GM19328 (cell line): ENCODE results near the gene OXNAD1.

ENCODE experiments used
- ATAC-seq: cut with Tn5 transposase; IDR thresholded peaks from one replicate; pipeline ENCODE4 v1.9.1; 2021; ENCODE audit warnings: mild to moderate bottlenecking, moderate library complexity; ENCODE audit not compliant: unreplicated experiment

The OXNAD1 gene

DNA sequence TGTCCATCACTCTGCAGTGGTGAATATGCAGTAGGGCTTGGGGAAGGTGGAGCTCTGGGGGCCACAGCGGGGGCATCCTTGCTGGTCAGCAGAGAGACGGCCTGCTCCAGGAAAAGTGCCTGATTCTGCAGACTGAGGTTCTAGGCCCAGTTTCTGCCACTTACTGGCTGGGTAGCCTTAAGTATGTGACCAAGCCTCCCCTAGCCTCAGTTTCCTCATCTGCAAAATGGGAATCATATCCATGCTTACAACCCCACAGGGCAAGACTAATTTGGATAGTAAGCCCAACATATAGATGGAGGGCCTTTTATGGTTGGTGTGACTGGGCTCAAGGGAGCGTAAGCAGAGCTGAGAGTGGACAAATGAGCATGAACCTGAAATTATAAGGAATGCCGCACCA, 60.8 kb downstream of the OXNAD1 start:
- ATAC-seq, result no peak

DNA sequence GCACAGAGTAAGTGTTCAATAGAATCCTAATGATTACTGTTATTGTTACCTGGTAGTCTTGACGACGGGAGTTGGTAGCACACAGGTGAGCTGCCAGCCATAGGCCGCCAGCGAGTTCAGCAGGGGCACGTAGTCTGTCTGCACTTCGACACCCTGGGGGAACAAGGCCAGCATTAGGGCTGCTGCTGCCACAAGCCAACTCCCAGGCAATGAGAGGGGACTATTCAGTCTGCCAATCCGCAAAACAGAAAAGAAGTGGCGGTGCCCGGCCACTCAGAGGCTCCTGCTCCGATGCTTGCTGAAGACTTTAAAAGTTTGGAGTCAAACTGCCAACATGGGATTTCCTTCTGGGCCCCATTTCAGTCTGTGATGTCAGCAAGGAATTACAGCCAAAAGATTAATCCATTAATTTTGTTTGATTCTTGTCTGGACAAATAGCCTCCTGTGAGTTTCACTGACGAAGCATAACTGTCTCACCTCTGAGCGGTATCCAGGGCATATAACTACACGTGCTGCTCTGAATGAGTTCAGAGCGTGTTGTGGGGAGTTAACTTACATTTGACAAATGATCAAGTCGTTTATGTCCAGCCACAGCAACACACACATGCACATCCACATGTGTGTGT, 61.8 kb downstream of the OXNAD1 start:
- ATAC-seq, result no peak

- ATAC-seq, result no peak
Measured at GRCh38 chr3:16328124-16328523, 63.1 kb downstream of the OXNAD1 start.

DNA sequence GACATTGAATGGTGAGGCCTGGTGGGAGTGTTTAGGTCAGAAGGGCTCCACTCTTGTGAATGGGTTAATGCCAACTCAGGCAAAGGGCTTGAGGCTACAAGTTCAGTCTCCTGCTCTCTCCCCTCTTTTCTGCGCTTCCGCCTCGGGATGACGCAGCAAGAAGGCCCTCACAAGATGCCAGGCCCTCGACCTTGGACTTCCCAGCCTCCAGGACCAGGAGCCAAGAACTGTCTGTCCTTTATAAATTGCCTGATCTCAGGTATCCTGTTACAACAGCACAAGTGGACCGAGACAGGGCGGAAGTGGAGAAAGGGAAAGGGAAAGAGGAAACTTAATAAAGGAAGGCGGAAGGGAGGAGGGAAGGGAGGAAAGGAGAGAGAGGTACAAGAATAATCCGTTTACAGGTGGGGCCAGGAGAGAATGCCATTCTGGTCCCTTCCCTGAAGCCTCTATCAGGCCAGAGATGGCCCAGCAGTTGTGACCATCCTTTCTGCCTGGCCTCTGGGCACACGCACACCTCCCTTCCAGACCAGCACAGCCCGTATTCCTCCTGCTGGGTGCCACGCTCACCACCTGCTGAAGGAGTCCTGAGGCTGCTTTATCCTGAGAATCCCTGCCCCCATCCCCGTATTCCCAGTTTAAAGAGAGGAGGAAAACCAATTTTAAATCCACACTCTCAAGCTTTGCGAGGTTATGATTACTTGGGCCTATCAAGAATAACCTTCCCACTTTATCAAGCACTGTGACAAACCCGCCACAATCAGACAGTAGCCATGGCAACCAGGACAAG, 64.2 kb downstream of the OXNAD1 start:
- ATAC-seq, result no peak

DNA sequence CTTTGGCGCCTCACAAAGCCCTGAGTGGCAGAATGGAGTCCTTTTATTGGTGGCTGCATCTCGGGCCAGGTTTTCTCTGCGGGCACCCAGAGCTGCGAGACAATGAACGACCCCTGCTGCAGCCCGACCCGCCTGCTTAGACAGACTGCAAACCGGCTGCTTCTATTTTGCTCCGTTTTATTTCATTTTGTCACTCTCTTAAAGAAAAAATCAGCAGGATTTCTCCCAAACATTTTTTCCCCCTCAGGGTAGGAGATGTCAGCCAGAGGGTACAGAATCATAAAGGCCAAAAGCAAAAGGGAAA, 64.8 kb downstream of the OXNAD1 start:
- ATAC-seq, result no peak

DNA sequence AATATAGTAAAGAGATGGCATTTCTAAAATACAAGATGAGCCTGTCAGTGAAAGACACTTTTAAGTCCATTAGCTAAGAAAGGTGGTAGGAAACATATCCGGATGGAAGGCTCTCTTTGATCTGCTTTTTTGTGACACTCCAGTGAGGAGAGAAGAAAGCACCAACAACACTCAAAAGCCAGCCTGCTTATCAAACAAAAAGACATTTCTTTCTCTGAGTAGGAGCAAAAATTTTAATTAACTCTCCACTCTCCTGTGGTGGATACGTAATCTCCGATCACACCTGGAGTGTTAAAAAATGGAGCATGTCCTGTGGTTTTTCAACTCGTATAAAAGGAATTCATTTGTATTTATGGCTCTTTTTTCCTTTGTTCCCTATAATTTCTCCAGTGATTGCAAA, 65.3 kb downstream of the OXNAD1 start:
- ATAC-seq, result no peak

DNA sequence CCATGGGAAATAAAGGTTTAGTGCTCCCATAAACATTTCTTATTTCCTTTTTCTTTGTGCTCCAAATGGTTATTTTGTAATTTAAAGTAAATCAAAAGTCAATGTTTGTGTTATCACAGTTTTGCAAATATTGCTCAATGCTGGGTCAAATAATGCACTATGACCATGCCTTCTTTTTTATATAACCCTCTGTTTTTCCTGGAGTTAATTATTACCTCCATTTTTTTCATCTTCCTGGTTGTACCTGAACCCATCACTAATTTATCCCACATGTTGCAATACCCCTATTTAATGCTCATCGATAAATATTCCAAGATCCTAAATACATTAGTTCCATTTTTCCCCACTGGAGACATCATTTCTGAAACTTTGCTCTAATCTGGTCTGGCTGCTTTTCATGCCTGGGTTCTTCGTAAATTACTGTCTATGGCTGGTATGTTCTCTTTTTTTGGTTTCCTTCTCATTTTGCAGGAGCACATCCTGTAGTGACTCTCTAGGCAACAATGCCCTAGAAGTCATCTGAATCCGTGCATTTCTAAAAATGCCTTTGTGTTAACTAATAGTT, 66.4 kb downstream of the OXNAD1 start:
- no peak for ATAC-seq

- ATAC-seq, result no peak
Measured at GRCh38 chr3:16332904-16333426, 68.0 kb downstream of the OXNAD1 start.

GRCh38 chr3:16334909-16335308, 69.9 kb downstream of the OXNAD1 start:
- ATAC-seq, result no peak

DNA sequence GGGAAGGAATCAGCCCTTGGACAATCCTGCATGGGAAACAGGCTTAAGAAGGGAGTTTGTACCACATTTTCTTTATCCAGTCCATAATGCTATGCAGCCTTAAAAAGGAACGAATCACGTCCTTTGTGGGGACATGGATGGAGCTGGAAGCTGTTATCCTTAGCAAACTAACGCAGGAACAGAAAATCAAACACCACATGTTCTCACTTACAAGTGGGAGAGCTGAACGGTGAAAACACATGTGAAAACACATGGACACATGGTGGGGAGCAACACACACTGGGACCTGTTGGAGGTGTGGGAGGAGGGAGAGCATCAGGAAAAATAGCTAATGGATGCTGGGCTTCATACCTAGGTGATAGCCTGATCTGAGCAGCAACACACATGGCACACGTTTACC, 70.3 kb downstream of the OXNAD1 start:
- no peak for ATAC-seq

GRCh38 chr3:16335772-16336645, 71.0 kb downstream of the OXNAD1 start:
- no peak for ATAC-seq

- no peak for ATAC-seq
Measured at GRCh38 chr3:16336825-16337224, 71.8 kb downstream of the OXNAD1 start.

GRCh38 chr3:16337856-16338540, 73.0 kb downstream of the OXNAD1 start:
- ATAC-seq, result peak; percentile 68

- ATAC-seq, result no peak
Measured at GRCh38 chr3:16338999-16339398, 74.0 kb downstream of the OXNAD1 start.

- ATAC-seq, result no peak
Measured at GRCh38 chr3:16343101-16343500, 78.1 kb downstream of the OXNAD1 start.

DNA sequence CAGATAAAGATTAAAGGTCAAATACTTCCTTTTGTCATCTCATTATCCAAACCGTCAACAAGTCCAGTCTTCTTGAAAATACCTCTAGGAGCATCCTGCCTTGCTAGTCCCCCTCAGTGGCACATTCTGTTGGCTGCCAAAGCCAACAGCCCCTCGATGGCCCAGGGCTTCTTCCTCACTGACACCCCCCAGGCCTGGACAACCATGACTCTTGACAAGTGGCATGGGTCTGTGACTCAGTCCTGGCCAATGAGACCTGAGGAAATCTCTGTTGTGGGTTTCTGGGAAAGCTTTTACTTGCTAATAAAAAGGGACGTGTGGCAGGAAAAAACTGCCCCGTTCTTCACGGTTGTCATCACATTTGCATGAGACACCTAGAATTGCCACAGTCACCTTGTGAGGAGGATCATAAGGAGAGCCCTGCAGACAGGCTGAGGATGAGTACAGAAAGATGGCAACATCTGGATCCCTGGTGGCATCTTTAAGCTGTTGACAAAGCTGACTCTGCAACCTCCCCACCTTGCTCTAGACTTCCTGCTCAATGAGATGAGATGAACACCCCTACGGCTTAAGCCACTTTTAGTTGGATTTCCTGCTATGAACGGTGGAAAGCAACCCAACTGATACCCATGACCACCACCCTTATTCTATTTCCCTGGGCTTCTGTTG, 81.5 kb downstream of the OXNAD1 start:
- no peak for ATAC-seq

- no peak for ATAC-seq
Measured at GRCh38 chr3:16347548-16347947, 82.5 kb downstream of the OXNAD1 start.

- no peak for ATAC-seq
Measured at GRCh38 chr3:16349986-16350596, 85.1 kb downstream of the OXNAD1 start.

DNA sequence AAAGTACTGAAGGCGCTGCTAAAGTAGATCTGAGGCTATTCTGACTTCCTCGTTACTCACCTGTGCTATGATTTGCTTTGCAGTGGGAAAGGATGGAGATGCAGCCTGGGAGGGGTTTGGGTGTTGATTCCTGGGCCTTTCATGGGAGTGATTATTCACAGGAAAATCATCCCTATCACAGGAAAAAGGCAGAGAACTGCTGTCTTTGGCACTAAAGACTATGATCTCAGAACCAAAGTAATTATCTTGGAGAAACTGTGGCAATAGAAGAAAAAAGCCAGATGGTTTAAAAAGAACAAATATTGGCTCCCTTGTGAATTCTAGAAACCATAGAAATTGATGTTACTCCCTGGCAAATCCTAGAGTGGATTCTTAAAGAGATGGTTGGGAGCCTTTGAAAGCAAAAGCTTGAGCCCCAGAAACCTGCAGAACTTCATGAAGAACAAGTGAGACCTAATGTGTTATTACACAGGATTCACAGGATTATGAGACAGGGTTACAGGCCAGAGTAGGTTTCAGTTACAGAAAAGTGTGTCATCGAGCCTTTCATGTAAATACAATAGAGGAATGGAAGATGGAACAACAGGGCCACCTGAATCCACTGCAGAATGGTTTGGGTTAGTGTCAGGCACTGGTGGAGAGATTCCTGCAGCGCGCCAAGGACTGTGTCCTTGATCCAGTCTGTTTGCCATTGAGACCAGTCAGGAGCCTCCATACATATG, 85.7 kb downstream of the OXNAD1 start:
- ATAC-seq, result no peak
